Stimulated activated CD8-positive, alpha-beta memory T cell treated with anti-CD3 and anti-CD28 coated beads, Interleukin-12 subunit alpha, Interleukin-12 subunit beta, amount 100 ng/mL, for 4 hours (primary cell): ENCODE results near the gene PCSK7.

Source experiments
- DNase-seq: peaks from one replicate; pipeline ENCODE4 v3.0.0-alpha.2; 2020; ENCODE audit warnings: low read depth

Gene PCSK7

GRCh38 chr11:117230999-117231841, 653 bp downstream of the PCSK7 start:
- DNase-seq, result no peak

GRCh38 chr11:117230286-117230961, 1.4 kb downstream of the PCSK7 start:
- DNase-seq, result no peak

GRCh38 chr11:117229931-117230285, 2.0 kb downstream of the PCSK7 start:
- no peak for DNase-seq

- no peak for DNase-seq
Measured at GRCh38 chr11:117229411-117229810, 2.5 kb downstream of the PCSK7 start.

- no peak for DNase-seq
Measured at GRCh38 chr11:117228091-117228490, 3.8 kb downstream of the PCSK7 start.

- no peak for DNase-seq
Measured at GRCh38 chr11:117226388-117227385, 5.2 kb downstream of the PCSK7 start.

GRCh38 chr11:117225553-117226170, 6.2 kb downstream of the PCSK7 start:
- no peak for DNase-seq

GRCh38 chr11:117223741-117224689, 7.9 kb downstream of the PCSK7 start:
- no peak for DNase-seq

- no peak for DNase-seq
Measured at GRCh38 chr11:117222991-117223740, 8.7 kb downstream of the PCSK7 start.

GRCh38 chr11:117221775-117222517, 9.9 kb downstream of the PCSK7 start:
- DNase-seq, result no peak

- DNase-seq, result no peak
Measured at GRCh38 chr11:117220999-117221774, 10.7 kb downstream of the PCSK7 start.

- DNase-seq, result no peak
Measured at GRCh38 chr11:117220568-117220967, 11.3 kb downstream of the PCSK7 start.

- DNase-seq, result no peak
Measured at GRCh38 chr11:117219995-117220394, 11.9 kb downstream of the PCSK7 start.

GRCh38 chr11:117219455-117219854, 12.4 kb downstream of the PCSK7 start:
- DNase-seq, result no peak

- no peak for DNase-seq
Measured at GRCh38 chr11:117219001-117219400, 12.9 kb downstream of the PCSK7 start.

- no peak for DNase-seq
Measured at GRCh38 chr11:117218133-117218915, 13.5 kb downstream of the PCSK7 start.
